NCI-H146 treated with DMSO at 0.1 percent for 48 hours (cell line): Measurements from ENCODE around the gene LARP6.
"Not testable (repeated sequence)": the region's sequence is repeated elsewhere in the genome, so short reads cannot be mapped to it uniquely, and the experiment has no call there.

ENCODE experiments used
- DNase-seq: peaks from one replicate; lab custom pipeline; 2025; ENCODE audit not compliant: unreplicated experiment; lab: John Stamatoyannopoulos, UW

The LARP6 gene

GRCh38 chr15:70853973-70854665 lies at the start of gene LARP6:
LARP6 (minus strand) TSS chr15:70854157; CDS start chr15:70854088, 69 bp downstream.
- DNase-seq = no peak

GRCh38 chr15:70902107-70902506 lies 48.1 kb upstream of the LARP6 start:
- no peak for DNase-seq

GRCh38 chr15:70892912-70893560 lies 39.1 kb upstream of the LARP6 start:
- DNase-seq = peak; percentile 53

GRCh38 chr15:70892002-70892911 lies 38.3 kb upstream of the LARP6 start, which contains the start of the genes LRRC49 and THAP10:
LRRC49 (plus strand) TSS chr15:70892826; CDS start chr15:70892895, 69 bp downstream.
THAP10 (minus strand) TSS chr15:70892433; CDS start chr15:70892272, 161 bp downstream.
- peak; percentile 85 for DNase-seq

- no peak for DNase-seq
Measured at GRCh38 chr15:70882361-70882760, 28.4 kb upstream of the LARP6 start.

DNA sequence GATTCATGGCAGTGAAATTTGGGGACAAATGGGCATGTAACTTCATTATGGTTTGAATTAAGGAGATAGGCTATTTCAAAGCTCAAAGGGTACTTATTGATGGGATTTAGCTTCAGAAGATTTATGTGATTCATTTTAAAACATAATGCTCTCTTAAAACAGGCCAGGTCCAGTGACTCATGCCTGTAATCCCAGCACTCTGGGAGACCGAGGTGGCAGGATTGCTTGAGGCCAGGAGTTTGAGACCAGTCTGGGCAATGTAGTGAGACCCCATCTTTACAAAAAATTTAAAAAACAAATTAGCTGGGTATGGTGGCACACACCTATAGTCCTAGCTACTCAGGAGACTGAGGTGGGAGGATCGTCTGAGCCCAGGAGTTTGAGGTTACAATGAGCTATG lies 26.8 kb upstream of the LARP6 start:
- no peak for DNase-seq

DNA sequence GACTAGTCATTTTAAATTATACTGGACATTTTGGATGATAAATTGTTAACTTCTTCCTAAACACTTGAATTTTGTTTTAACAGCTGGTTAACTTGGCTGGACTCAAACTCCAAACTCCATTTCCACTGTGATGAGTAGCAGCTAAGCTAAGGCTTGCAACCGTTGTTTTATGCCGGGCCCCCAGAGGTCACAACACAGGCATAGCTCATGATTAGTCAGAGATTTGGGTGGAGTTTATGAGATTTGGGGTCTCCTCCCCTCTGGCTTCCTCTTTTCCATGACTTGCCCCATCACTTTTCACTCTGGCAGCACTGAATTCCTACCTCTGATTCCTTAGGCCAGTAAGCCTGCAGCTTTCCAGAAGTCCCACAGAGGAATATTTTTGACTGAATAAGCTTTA lies 25.4 kb upstream of the LARP6 start:
- no peak for DNase-seq

DNA sequence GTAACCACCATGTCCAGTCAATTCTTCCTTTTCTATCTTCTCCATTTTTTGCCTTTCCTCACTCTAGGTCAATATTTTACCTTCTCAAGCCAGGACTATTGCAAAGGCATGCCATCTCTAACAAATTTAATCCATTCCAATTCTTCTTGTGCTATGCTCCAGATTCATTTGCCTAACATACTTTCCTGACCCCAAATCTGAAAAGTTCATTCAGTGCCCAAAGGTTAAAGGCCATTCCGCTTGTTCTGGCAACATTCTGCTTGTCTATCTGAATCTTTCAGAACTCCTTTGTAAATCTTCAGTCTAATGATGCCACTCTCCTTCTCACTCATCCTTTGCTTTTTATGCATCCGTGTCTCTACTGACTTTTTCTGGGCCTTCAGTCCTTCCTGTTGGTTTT lies 22.7 kb upstream of the LARP6 start:
- no peak for DNase-seq

DNA sequence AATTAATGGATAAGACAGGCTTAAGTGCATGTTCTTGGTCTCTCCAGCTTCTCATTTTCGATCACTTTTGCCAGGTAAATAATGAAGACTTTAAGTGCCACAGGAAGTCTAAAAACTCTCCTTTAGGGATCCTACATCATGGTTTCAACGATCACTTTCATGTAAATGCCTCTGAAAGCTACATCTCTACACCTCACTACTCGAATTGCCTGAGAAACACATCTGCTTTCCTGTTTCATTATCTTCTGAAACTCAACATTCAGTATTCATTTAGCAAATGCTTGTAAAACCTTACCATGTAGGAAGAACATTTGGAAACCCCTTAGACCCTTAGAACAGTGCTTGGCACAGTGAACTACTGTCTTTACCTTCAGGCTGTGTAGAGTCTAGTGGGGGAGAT lies 22.1 kb upstream of the LARP6 start:
- DNase-seq = no peak

DNA sequence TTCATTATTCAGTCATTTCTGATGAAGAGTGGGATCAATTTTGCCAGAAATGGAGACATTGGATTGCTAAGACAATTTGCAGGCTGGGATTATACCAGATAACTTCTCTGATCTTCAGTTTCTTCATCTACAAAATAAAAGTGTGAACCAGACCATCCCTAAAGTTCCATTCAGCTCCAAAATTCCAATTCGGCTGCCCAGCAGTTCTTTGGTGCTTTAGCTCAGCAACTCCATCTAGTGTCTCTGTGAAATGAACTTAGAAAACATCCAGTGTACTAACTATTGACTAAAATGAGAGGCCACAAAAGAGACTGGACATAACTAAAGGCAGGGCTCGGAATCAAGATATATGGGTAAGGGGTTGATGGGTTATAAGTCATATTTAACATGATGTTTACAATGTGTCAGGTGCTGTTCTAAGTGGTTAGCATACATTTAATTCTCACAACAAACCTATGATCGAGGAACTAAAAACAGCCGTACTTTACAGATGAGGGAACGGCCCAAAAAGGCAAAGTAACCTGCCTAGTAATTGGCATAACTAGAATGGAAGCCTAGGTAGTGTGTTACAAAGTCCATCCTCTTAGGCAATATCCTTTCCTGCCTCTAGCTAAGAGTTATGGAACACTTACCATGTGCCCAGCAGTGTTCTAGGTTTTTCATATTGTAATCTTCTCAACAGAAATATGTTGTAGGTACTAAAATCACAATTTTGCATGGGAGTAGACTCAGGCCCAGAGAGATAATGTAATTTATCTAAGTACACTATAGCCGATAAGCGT lies 21.2 kb upstream of the LARP6 start:
- DNase-seq = no peak

DNA sequence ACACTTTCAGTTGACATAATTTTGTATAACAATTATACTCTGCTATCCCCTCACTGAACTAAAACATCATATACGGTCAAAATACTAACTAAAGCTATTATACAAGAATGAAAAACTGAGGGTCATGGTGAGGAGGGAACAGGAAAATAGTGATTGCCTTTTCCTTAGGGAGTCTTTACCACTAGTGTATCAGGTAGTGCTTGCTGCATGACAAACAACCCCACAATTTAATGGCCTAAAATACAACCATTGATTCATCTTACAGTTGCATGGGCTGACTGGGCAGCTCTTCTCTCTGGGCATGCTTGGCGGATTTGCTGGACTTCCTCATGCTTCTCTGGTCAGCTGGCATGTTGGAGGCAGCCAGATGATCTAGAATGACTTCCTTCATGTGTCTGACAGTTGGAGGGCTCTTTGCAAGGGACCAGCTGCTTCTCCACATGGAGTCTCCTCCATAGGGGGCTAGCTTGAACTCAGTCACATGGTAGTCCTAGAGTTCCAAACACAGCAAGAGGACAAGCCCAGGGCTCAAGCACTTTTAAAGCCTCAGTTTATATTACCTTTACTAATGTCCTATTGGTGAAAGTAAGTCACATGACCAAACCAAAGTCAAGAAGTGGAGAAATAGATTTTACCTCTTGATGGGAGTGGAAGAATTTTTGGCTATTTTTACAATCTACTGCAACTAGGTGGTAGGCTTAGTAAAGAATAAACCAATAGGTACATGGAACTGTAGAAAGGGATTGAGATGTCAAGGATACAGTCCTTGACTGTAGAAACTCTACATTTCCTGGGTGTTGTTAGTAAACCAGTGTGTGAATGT lies 19.5 kb upstream of the LARP6 start:
- DNase-seq = no peak

DNA sequence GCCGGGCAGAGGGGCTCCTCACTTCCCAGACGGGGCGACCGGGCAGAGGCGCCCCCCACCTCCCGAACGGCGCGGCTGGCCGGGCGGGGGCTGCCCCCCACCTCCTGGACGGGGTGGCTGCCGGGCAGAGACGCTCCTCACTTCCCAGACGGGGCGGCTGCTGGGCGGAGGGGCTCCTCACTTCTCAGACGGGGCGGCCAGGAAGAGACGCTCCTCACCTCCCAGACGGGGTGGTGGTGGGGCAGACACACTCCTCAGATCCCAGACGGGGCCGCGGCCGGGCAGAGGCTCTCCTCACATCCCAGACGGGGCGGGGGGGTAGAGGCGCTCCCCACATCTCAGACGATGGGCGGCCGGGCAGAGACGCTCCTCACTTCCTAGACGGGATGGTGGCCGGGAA lies 17.5 kb upstream of the LARP6 start:
- not testable (repeated sequence) for DNase-seq

- no peak for DNase-seq
Measured at GRCh38 chr15:70870051-70870450, 16.1 kb upstream of the LARP6 start.

GRCh38 chr15:70869346-70869745 lies 15.4 kb upstream of the LARP6 start:
- no peak for DNase-seq

DNA sequence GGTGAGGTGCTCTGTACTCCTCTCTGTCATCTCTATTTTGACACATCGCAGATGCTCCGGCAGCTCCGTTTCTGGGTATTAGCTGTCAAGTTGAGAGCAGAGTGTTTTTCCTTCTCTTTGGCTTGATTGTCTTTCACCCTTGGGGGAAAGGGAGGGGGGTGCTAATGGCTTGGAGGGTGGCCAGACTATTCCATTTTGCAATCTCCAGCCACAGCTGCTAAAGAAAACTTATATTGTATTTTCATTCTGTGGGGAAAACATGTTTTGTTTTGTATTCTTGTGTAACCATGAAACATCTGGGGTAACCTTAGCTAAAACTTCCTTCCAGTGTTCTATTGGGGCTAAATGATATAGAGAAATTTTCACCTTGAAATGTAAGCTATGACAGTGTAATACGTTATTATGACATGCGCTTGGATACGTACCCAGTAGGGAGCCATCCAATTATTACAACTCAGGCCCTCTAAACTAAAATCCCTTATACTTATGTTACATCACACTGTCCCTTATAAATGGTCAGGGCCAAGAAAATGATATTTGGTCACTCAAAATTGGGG lies 14.0 kb upstream of the LARP6 start:
- no peak for DNase-seq

GRCh38 chr15:70866982-70867641 lies 13.2 kb upstream of the LARP6 start:
- DNase-seq = no peak

DNA sequence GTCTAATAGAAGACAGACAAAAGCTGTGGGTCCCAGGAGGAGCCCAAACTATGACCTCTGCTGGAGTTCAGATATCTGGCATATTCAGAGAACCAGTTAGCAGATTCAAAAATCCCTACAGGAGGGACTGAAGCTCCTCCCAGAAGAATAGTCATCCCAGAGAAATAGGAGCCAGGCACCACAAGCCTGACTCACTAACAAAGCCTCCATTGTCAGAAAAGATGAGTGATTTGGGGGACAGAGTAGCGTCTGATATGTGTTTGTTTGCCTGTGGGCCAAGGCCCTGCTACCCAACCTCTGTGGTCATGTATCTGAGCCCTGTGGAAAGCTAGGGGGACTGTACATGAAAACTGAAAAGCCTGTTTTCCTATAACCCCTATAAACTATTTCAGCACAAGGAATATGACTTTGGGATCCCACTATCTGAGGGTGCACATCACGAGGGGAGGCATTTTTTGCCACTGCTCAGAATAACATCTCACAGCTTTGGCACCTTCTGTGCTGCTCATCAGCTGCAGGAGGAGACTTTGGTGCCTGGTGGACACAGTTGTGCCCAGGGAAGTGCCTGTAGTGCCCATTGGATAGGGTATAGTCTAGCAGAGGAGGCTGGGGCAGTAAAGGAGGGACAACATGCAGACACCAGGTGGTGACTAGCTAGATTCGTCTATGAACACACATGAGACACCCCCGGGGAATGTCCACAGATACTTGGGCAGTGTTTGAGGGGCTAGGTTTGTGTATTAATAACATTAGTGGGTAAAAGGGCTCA lies 9.7 kb upstream of the LARP6 start:
- DNase-seq = no peak

DNA sequence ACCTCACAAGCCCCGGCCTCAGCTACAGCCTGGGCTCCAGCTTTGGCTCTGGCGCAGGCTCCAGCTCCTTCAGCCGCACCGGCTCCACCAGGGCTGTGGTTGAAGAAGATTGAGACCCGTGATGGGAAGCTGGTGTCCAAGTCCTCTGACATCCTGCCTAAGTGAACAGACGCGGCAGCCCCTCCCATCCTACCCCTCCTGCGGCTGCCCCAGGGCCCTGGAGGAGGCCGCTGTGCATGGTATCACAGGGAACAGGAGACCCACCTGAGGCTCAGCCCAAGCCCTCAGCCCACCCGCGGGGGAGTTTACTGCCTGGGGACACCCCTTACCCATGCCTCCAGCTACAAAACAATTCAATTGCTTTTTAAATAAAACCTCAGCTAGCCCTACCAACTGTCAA lies 6.0 kb upstream of the LARP6 start:
- no peak for DNase-seq
